ENCODE data around the gene TNRC6B.

Gene TNRC6B

DNA sequence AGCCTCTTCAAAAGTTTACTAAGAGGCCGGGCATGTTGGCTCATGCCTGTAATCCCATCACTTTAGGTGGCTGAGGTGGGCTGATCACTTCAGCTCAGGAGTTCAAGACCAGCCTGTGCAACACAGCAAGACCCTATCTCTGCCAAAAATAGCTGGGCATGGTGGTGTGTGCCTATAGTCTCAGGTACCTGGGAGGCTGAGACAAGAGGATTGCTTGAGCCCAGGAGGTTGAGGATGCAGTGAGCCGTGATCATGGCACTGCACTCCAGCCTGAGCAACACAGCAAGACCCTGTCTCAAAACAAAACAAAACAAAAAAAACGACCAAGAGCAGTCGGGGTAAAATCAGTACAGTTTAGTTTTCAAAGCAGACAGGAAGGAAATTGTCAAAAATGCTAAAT, 163.9 kb downstream of the TNRC6B start:
- no peak for DNase-seq (ENCODE audit: low read depth)
- TF ChIP-seq CTCF (conservative IDR thresholded peaks at IDR 0.05; ENCODE audit: low read length) = no peak
- no peak overlapping the region for H3K4me3 ChIP-seq (ENCODE audit: low read length)

- TF ChIP-seq CTCF (conservative IDR thresholded peaks at IDR 0.05; ENCODE audit: low read length) = no peak
- H3K4me3 ChIP-seq (ENCODE audit: low read length) = no peak overlapping the region
- DNase-seq (ENCODE audit: low read depth) = no peak
These were observed 164.8 kb downstream of the TNRC6B start for GRCh38 chr22:40342521-40342920.

DNA sequence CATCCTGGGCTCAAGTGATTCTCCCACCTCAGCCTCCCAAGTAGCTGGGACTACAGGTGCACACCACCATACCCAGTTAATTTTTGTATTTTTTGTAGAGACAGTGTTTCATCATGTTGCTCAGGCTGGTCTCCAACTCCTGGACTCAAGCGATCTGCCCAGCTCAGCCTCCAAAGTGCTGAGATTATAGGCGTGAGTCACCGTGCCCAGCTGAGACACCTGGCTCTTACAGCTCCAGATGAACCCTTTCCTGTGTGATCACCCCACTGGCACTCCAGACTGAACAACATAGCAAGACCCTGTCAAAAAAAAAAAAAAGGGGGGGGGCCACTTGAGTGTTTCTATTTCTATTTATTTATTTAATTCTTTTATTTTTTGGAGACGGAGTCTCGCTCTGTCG, 167.5 kb downstream of the TNRC6B start:
- no peak for TF ChIP-seq CTCF (conservative IDR thresholded peaks at IDR 0.05; ENCODE audit: low read length)
- peak; percentile 11 for DNase-seq (ENCODE audit: low read depth)
- peak overlapping the region; percentile 96 for H3K4me3 ChIP-seq (ENCODE audit: low read length)

DNA sequence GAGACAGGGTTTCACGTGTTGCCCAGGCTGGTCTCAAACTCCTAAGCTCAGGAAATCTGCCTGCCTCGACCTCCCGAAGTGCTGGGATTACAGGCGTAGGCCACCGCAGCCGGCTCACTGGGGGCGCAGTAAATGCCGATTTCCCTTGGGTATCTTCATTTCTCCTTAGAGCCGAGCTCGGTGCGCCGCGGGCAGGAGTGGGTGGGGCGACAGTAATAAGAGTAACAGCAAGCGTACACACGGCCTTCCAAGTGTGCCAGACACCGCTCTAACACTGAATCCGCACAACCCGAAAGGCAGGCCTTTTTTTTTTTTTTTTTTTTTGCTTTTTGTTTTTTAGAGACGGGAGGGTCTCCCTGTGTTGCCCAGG, 168.1 kb downstream of the TNRC6B start:
- peak overlapping the region; percentile 96 for H3K4me3 ChIP-seq (ENCODE audit: low read length)
- peak; percentile 33 for DNase-seq (ENCODE audit: low read depth)
- no peak for TF ChIP-seq CTCF (conservative IDR thresholded peaks at IDR 0.05; ENCODE audit: low read length)

DNA sequence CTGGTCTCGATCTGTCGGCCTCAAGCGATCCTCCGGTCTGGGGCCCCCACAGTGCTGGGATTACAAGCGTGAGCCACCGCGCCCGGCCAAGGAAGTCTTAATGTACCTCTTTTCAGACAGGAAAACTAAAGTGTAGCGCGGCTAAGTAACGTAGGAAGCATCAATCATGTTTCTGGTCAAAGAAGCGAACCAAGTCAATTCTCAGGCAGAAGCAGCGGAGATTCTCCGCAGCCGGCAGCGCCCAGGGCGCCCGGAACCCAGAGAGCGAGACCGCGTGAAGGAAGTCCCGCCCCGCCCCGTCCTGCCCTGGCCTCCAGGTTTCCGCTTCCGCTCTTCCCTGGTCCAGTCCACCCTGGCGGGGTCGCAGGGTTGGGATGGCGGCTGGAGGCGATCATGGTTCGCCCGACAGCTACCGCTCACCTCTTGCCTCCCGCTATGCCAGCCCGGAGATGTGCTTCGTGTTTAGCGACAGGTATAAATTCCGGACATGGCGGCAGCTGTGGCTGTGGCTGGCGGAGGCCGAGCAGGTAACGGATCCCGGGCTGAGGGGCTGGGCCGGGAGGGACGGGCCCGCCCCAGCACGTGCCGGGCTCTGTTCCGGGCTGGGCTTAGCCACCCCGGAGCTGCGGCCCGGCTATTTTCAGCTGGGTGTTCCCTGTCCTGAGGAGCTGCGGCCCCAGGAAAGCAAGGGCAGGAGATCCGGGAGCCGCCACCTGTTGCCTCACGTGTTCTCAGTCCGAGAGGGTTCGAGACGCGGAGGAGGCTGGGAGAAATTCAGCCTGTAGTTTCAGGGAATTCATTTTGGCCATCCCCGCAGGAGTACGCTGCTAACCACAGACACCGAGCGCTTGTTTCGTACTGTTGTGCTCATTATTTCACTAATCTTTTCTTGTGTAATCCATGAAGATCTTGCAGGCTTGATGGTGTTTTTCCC, 168.7 kb downstream of the TNRC6B start, which contains the start of gene ADSL:
Gene ADSL, plus strand, starts transcription at position 316 of the 934 bp plus-strand sequence. Its CDS starts 59 bp downstream, at position 375.
- peak; percentile 79 for DNase-seq (ENCODE audit: low read depth)
- H3K4me3 ChIP-seq (ENCODE audit: low read length) = peak within 1 kb of the TSS; percentile 96
- TF ChIP-seq CTCF (conservative IDR thresholded peaks at IDR 0.05; ENCODE audit: low read length) = peak; percentile 20; the same call in 1 of the 2 replicates

DNA sequence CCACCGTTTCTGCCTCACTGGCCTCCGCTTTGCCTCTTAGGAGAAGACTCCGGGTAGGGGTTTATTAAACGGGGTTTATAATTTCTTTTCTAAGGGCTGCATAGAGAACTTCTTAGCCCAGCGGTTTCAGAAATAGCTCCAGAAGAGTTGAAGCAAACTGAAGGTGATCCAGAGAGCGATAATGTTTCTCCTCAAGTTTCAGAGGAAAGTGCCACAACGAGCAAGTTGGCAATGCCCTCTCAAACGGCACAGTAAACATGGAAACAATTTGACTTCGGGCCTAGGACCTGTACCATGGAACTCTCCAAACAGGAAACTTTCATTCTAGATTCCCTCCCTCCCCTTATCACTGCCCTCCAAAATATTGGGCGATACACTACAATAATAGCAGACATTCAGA, 169.6 kb downstream of the TNRC6B start:
- DNase-seq (ENCODE audit: low read depth) = no peak
- H3K4me3 ChIP-seq (ENCODE audit: low read length) = peak overlapping the region; percentile 96
- no peak for TF ChIP-seq CTCF (conservative IDR thresholded peaks at IDR 0.05; ENCODE audit: low read length)
